ENCODE results near the gene STARD10.
"Not testable (repeated sequence)": the region's sequence is repeated elsewhere in the genome, so short reads cannot be mapped to it uniquely, and the experiment has no call there.

The STARD10 gene

GRCh38 chr11:72793425-72794367 is at the start of gene STARD10:
STARD10 (minus strand) TSS chr11:72794047; CDS start chr11:72781181, 12,866 bp downstream.
- DNase-seq (ENCODE audit: low read depth in 2 of 2): peak; percentile 91 to 92

DNA sequence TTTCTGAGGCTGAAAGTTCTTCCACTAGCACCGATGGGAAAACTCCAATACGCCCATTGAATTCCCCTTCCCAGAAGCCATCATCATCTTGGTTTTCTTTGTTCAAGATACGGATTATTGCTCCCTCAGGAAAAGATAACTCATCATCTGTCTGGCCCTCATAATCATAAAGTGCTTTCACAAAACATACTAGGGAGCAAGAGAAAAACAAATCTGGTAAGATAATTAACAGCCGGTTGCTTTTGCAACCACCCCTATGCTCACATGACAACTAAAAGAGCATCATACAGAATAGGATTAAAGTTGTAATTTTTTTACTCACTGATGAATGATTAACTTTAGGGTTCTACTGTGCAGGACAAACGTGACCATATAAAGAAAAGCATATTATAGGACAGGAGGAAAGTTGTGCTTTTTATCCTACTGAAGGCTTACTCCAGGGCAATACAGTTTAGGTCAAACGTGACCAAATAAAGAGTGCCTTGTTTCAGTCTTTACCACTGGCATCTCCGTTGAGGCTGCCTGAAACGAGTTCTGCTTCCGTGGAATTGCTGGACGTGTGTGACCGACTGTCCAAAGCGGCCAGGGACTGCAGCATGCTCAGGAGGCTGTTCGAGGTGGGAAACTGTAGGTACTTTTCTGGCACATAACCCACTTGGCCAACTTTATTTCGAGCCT is 48.9 kb upstream of the STARD10 start:
- no peak for DNase-seq (ENCODE audit: low read depth in 2 of 2)

DNA sequence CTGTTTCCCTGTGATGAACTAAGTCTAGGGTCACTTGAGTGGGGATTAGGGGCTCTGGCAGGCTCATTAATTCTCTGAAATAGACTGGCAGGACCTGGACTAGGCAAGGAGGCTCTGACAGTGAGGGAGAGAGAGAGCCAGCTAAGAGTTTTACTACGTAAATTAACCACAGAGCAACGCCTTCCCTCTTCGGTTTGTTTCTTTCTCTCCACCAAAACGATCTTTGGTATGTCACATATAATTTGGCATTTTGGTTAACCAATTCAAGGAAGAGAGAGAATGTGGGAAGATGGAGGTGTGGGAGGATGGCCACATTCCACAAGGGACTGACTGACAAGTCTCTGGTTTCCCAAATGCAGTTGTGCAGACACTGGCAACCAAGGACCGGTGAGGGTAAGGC is 48.3 kb upstream of the STARD10 start:
- no peak for DNase-seq (ENCODE audit: low read depth in 2 of 2)

- no peak for DNase-seq (ENCODE audit: low read depth in 2 of 2)
Measured at GRCh38 chr11:72841397-72841796, 47.5 kb upstream of the STARD10 start.

DNA sequence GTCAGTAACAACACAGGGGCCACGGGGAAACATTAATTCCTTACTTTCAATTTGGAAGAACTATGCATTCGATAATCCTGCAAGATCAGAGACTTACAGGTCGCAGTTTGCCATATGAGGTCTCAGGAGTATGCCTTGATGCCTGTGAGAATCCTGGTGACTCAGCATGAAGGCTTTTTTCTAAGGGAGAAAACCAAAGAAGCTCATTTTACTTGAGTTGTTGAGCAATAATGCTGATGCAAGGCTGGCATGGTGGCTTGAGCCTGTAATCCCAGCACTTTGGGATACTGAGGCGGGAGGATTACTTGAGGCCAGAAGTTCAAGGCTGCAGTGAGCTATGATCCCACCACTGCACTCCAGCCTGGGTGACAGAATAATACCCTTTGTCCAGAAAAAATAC is 46.9 kb upstream of the STARD10 start:
- peak; percentile 82 to 83 for DNase-seq (ENCODE audit: low read depth in 2 of 2)

DNA sequence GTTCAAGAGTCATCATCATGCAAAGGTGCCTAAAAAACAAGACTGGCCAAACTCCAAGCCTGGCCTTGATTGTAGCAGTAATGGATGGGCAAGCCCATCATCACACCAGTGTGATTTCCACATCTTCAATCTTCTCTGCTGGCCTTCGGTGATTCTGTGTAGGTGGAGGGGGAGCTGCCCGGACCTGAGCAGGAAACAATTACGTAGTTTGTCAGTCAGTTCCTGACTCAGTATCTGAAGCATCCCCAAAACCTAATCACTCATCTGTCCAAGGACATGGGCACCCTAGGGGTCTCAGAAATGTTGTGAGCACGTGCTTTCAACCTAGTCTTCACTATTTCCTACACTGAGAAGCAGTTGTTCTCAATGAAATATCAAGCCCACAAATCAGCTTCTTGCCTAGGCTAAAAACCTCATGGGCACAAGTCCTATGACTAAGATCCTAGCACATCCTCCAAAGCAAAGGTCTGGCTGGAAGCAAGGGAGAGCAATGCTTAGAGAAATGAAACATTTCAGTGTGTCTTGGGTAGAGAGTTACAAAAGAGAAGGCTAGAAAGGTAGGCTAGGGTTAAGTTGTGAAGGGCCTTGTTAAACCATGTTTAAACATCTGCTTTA is 45.0 kb upstream of the STARD10 start:
- no peak for DNase-seq (ENCODE audit: low read depth in 2 of 2)

GRCh38 chr11:72836111-72836510 is 42.3 kb upstream of the STARD10 start:
- DNase-seq (ENCODE audit: low read depth in 2 of 2): no peak

- DNase-seq (ENCODE audit: low read depth in 2 of 2): no peak
Measured at GRCh38 chr11:72834905-72835304, 41.1 kb upstream of the STARD10 start.

GRCh38 chr11:72833811-72834493 is 40.1 kb upstream of the STARD10 start:
- DNase-seq (ENCODE audit: low read depth in 2 of 2): no peak

DNA sequence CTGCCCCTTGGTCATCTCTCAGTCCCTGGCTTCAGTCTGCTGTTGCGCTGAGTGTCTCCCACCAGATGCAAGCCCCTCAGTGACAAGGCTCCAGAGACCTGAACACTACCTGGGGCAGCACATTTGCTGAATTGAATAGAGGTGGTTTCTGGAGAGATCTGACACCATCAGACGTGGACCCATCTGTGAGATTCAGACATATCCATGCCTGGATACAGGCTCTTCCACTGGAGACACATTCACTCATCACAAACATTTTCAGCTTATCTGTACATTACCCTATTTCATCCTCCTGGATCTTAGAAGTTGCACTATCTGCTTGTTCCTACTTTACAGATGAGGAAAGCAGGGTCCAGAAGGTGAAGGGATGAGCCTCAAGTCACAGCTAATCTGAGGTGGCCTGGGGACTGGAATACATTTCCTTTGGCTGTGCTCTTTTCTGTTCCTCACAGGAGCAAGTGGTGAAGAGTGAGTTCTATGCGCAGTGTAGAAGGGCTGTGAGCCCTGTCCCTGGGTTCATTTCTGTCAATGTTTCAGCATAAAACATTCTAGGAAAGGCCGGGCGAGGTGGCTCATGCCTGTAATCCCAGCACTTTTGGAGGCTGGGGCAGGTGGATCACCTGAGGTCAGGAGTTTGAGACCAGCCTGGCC is 39.4 kb upstream of the STARD10 start:
- no peak for DNase-seq (ENCODE audit: low read depth in 2 of 2)

- DNase-seq (ENCODE audit: low read depth in 2 of 2): no peak
Measured at GRCh38 chr11:72832301-72833082, 38.6 kb upstream of the STARD10 start.

DNA sequence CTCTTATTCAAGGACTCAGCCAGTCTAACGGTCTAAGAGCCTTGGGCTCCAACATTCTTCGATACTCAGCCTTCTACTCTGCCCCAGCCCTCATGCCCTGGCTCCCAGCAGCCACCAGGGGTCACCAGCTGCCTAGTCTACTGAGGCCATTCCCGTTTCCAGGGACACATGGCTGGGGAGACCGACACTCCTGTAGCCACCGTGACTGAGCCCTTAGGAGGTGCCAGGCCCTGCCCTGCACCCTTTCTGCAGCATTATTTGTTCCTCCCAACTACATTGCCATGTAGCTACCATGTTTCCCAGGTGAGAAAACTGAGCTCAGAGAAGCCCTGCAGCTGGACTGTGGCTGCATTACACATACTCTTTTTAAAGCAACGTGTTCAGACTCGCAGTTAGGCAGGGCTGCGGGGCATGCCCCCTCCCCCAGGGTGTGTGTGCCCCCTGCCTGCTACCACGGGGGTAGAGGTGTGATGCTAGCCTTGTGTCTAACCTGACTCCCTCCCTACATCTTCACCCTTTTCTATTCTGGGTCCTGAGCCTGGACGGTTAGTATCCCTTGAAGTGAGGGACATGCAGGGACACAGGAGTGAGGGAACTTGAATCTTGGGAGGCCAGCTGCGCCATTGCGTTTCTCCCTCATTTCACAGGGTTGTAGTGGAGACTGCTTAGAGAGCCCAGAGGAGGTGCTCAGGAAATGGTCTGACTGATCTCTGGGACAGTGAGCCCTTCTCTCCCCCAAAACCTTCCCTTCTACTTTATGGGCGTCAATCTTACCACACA is 37.9 kb upstream of the STARD10 start:
- no peak for DNase-seq (ENCODE audit: low read depth in 2 of 2)

GRCh38 chr11:72829884-72830533 is 36.2 kb upstream of the STARD10 start:
- no peak for DNase-seq (ENCODE audit: low read depth in 2 of 2)

DNA sequence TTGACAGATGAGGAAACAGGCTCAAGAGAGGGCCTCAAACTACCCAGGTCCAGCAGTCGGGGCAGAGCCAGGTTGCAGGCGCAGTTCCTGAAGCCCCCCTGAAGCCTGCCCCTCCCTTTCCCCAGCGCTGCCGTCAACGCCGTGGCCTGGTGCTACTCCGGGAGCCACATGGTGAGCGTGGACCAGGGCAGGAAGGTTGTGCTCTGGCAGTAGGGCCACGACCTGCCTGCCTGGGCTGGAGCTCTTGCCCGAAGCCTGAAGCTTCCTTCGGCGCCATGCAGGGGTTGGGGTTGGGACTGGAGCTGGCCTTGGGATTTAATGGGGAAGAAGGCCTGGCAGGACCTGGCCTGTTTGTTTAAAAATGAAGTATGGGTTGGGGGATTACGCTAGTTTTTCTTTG is 35.3 kb upstream of the STARD10 start:
- DNase-seq (ENCODE audit: low read depth in 2 of 2): no peak

- DNase-seq (ENCODE audit: low read depth in 2 of 2): no peak
Measured at GRCh38 chr11:72828692-72829101, 34.9 kb upstream of the STARD10 start.

DNA sequence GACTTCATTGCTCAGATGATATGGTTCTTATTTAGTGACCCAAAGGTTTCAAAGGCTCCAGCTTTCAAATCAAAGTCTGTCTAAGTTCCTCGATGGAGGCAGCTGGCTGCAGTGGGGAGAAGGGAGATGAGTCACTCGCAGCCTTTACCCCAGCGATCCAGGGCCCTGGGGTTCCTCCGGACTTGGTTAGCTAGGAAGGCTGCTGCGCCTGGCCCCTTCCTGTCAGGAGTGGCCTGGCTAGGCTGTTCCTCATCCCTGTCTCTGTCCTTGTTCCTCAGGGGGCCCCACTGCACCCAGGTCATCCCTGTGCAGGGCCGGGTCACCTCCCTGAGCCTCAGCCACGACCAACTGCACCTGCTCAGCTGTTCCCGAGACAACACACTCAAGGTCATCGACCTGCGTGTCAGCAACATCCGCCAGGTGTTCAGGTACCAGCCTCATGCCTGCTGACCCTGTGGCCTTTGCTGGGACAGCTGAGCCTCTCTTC is 34.3 kb upstream of the STARD10 start:
- no peak for DNase-seq (ENCODE audit: low read depth in 2 of 2)

GRCh38 chr11:72827656-72828055 is 33.8 kb upstream of the STARD10 start:
- DNase-seq (ENCODE audit: low read depth in 2 of 2): not testable (repeated sequence)

DNA sequence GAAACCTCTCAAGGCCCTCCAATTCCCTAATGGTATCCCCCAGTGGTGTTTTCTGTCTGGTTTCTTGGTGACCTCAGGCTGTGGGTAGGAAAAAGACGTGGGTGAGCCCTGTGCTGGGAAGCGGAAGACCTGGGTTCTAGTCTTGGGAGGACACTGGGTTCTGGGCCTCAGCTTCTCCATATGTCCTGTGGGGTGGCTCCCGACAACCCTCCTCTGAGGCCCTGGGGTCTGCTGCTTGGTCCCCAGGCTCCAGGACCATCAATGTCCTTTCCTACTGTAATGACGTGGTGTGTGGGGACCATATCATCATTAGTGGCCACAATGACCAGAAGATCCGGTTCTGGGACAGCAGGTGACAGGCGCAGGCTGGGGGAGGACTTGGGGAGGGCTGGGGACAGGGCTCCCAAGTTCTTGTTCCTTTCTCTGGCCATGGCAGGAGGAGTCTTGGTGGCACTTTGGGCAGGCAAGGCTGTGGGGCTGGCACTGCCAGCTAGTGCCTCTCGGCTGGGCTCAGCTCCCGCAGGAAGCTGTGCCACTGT is 33.2 kb upstream of the STARD10 start:
- no peak for DNase-seq (ENCODE audit: low read depth in 2 of 2)

Data from fibroblast of skin of left quadriceps (primary cell).